HUES64 (cell line): ENCODE measurements around the gene IL22RA1.

Experiments used
- H3K27ac ChIP-seq: 2 replicates; pipeline ENCODE4 v1.7.0; 2013; ENCODE audit warnings: low read depth, low read length, inconsistent platforms
- H3K27me3 ChIP-seq: 2 replicates; pipeline ENCODE4 v1.6.1; 2013; ENCODE audit warnings: mild to moderate bottlenecking, low read length; ENCODE audit not compliant: insufficient read depth
- H3K36me3 ChIP-seq: 2 replicates; pipeline ENCODE4 v1.6.1; 2013; ENCODE audit warnings: mild to moderate bottlenecking, low read length; ENCODE audit not compliant: insufficient read depth
- H3K4me1 ChIP-seq: 2 replicates; pipeline ENCODE4 v1.6.1; 2013; ENCODE audit warnings: mild to moderate bottlenecking, low read length, moderate library complexity; ENCODE audit not compliant: insufficient read depth
- H3K4me3 ChIP-seq: 2 replicates; pipeline ENCODE4 v1.5.1; 2013; ENCODE audit warnings: mild to moderate bottlenecking, low read length, moderate library complexity
- H3K9ac ChIP-seq: 2 replicates; pipeline ENCODE4 v1.6.1; 2013; ENCODE audit warnings: mild to moderate bottlenecking, low read depth, low read length
- H3K9me3 ChIP-seq: 2 replicates; pipeline ENCODE4 v1.6.1; 2013; ENCODE audit warnings: low read depth, low read length; ENCODE audit not compliant: insufficient read depth
- WGBS: fragments of 150-250, 120-280 bp; methylation state at CpG from one replicate; pipeline ENCODE4 v1.1.7; 2013; ENCODE audit warnings: missing lambda C conversion rate; 5-methylcytosine and 5-hydroxymethylcytosine counted together

IL22RA1 gene

GRCh38 chr1:24180676-24181075, 37.7 kb upstream of the IL22RA1 start:
- no peaks in the 10 kb centered on the region for H3K9me3 ChIP-seq
- H3K27ac ChIP-seq: no peak overlapping the region
- no peak overlapping the region for H3K4me3 ChIP-seq
- no peak overlapping the region for H3K9ac ChIP-seq
- H3K4me1 ChIP-seq: no peaks in the 10 kb centered on the region
- WGBS: 97% methylated on average over 6 of the region's 6 CpGs
- H3K27me3 ChIP-seq: no peaks in the 10 kb centered on the region
- H3K36me3 ChIP-seq: no peaks in the 10 kb centered on the region; the same call in 1 of the 2 replicates

GRCh38 chr1:24179251-24179840, 36.4 kb upstream of the IL22RA1 start:
- Histone ChIP-seq H3K4me3 (no peak overlapping the region), H3K27me3 (no peaks in the 10 kb centered on the region), H3K4me1 (no peaks in the 10 kb centered on the region), H3K9ac (no peak overlapping the region), H3K27ac (no peak overlapping the region), H3K36me3 (no peaks in the 10 kb centered on the region; the same call in 1 of the 2 replicates), H3K9me3 (no peaks in the 10 kb centered on the region)
- WGBS: 91% methylated on average over 10 of the region's 10 CpGs

- Histone ChIP-seq H3K36me3 (no peaks in the 10 kb centered on the region; the same call in 1 of the 2 replicates), H3K4me1 (no peaks in the 10 kb centered on the region), H3K27ac (no peak overlapping the region), H3K27me3 (no peaks in the 10 kb centered on the region), H3K9me3 (no peaks in the 10 kb centered on the region), H3K4me3 (no peak overlapping the region), H3K9ac (no peak overlapping the region)
- 95% methylated on average over 3 of the region's 3 CpGs for WGBS
Measured at GRCh38 chr1:24178407-24178806, 35.5 kb upstream of the IL22RA1 start.

- no peaks in the 10 kb centered on the region for H3K27me3 ChIP-seq
- H3K27ac ChIP-seq: no peak overlapping the region
- no peak overlapping the region for H3K9ac ChIP-seq
- no peak overlapping the region for H3K4me3 ChIP-seq
- H3K9me3 ChIP-seq: no peaks in the 10 kb centered on the region
- H3K36me3 ChIP-seq: no peaks in the 10 kb centered on the region; the same call in none of the 2 replicates
- WGBS: 94% methylated on average over 10 of the region's 10 CpGs
- no peaks in the 10 kb centered on the region for H3K4me1 ChIP-seq
Measured at GRCh38 chr1:24177161-24177560, 34.2 kb upstream of the IL22RA1 start.

GRCh38 chr1:24175033-24175755, 32.3 kb upstream of the IL22RA1 start:
- H3K27me3 ChIP-seq: no peaks in the 10 kb centered on the region
- H3K9ac ChIP-seq: no peak overlapping the region
- no peaks in the 10 kb centered on the region for H3K4me1 ChIP-seq
- no peaks in the 10 kb centered on the region; the same call in none of the 2 replicates for H3K36me3 ChIP-seq
- no peak overlapping the region for H3K27ac ChIP-seq
- 94% methylated on average over 6 of the region's 6 CpGs for WGBS
- H3K9me3 ChIP-seq: no peaks in the 10 kb centered on the region
- no peak overlapping the region for H3K4me3 ChIP-seq

- Histone ChIP-seq H3K4me1 (no peaks in the 10 kb centered on the region), H3K36me3 (peaks cover 10% of the 10 kb centered on the region), H3K9me3 (no peaks in the 10 kb centered on the region), H3K27ac (no peak overlapping the region), H3K27me3 (no peaks in the 10 kb centered on the region), H3K4me3 (no peak overlapping the region), H3K9ac (no peak overlapping the region)
- WGBS: 87% methylated on average over 5 of the region's 5 CpGs
Measured at GRCh38 chr1:24173638-24174575, 31.0 kb upstream of the IL22RA1 start.

DNA sequence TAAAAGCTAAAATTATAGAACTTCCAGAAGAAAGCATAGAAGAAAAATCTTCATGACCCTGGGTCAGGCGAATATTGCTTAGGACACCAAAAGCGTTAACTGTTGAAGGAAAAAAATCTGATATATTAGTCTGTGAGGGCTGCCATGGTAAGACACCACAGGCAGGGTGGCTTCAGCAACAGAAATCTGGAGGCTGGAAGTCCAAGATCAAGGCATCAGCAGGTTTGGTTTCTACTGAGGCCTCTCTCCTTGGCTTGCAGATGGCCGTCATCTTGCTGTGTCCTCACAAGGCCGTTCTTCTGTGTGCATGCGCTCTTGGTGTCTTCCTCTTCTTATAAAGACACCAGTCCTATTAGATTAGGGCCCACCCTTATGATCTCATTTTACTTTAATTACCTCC, 29.7 kb upstream of the IL22RA1 start:
- peaks cover 15% of the 10 kb centered on the region for H3K36me3 ChIP-seq
- 95% methylated on average over 5 of the region's 5 CpGs for WGBS
- H3K27ac ChIP-seq: no peak overlapping the region
- no peaks in the 10 kb centered on the region for H3K9me3 ChIP-seq
- H3K4me1 ChIP-seq: no peaks in the 10 kb centered on the region
- no peaks in the 10 kb centered on the region for H3K27me3 ChIP-seq
- no peak overlapping the region for H3K9ac ChIP-seq
- H3K4me3 ChIP-seq: no peak overlapping the region

GRCh38 chr1:24169286-24169685, 26.3 kb upstream of the IL22RA1 start:
- Histone ChIP-seq H3K36me3 (peaks cover 26% of the 10 kb centered on the region), H3K4me3 (no peak overlapping the region), H3K27ac (no peak overlapping the region), H3K4me1 (no peaks in the 10 kb centered on the region), H3K27me3 (no peaks in the 10 kb centered on the region), H3K9me3 (no peaks in the 10 kb centered on the region), H3K9ac (no peak overlapping the region)
- 97% methylated on average over 12 of the region's 12 CpGs for WGBS

DNA sequence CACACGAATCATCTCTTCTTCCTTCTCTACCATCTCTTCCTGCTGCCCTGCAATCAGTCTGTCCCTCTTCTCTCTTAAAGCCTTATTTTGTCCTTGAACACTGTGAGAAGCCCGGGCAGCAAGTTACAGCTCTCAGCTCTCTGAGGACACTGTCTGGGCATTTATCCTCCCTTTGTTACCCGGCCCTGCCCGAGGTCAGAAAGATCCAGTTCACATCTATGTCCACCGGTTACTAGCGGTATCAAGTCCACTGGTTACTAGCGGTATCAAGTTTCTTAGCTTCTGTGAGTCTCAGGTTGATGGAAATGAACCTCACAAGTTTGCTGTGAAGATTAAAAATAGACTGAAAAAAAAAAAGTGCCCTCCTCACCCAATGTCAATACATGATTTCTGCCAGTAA, 25.3 kb upstream of the IL22RA1 start:
- Histone ChIP-seq H3K36me3 (peaks cover 26% of the 10 kb centered on the region), H3K9ac (no peak overlapping the region), H3K27ac (no peak overlapping the region), H3K4me1 (no peaks in the 10 kb centered on the region), H3K4me3 (no peak overlapping the region), H3K27me3 (no peaks in the 10 kb centered on the region), H3K9me3 (no peaks in the 10 kb centered on the region)
- WGBS: 95% methylated on average over 7 of the region's 7 CpGs

- no peaks in the 10 kb centered on the region for H3K27me3 ChIP-seq
- H3K4me1 ChIP-seq: no peaks in the 10 kb centered on the region
- WGBS: 69% methylated on average over 4 of the region's 4 CpGs
- H3K36me3 ChIP-seq: peaks cover 26% of the 10 kb centered on the region; the same call in 1 of the 2 replicates
- H3K4me3 ChIP-seq: no peak overlapping the region
- H3K27ac ChIP-seq: no peak overlapping the region
- H3K9me3 ChIP-seq: no peaks in the 10 kb centered on the region
- no peak overlapping the region for H3K9ac ChIP-seq
Measured at GRCh38 chr1:24167008-24167407, 24.1 kb upstream of the IL22RA1 start.

DNA sequence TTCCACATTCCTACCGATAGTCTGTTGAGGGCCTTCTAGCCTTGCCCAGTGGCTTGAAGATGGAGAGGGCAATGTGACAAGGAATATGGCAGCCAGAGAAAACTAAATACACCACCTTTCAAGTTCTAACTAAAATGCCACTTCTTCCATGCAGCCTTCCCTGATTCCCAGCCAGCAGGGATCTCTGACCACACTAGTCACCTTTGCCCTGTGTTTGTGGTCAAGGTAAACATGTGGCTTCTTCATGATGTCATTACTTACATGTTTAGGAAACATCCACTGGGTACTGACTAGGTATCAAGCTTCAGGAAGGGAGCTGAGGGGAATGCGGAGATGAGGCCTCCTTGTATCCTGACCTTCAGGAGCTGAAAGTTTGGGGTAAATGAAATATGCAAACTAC, 22.6 kb upstream of the IL22RA1 start:
- Histone ChIP-seq H3K9ac (no peak overlapping the region), H3K27me3 (no peaks in the 10 kb centered on the region), H3K36me3 (peaks cover 26% of the 10 kb centered on the region; the same call in 1 of the 2 replicates), H3K4me3 (no peak overlapping the region), H3K9me3 (no peaks in the 10 kb centered on the region), H3K4me1 (no peaks in the 10 kb centered on the region), H3K27ac (no peak overlapping the region)
- WGBS: 97% methylated on average over 2 of the region's 2 CpGs
